Measurements from ENCODE around the gene FAM184A. TPM values are rescaled to one million over a fixed set of nuclear protein-coding genes. Genes with fewer than 3 reads are reported as not detected.
"Not testable (repeated sequence)": the region's sequence is repeated elsewhere in the genome, so short reads cannot be mapped to it uniquely, and the experiment has no call there.

FAM184A gene
- total and polyA plus RNA-seq, 2 donors from 2014 or later = 3.4 to 9.0 TPM

DNA sequence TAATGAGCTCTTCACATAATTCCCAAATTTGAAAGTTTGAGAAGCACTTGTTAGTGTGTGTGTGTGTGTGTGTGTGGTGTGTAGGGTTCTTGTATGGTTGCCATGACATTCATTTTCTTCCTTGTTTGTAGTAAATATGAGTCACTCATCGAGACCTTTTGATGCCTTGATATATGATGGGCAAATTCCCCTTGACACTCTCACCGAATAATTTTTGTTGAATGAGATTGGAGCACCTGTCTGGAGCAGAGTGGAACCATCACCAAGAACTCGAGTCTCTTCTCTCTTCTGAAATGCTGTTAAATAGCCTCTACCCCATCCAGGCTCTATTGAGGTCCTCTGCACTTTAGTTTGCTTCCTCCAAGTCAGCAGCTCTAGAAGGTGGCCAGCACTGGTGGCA lies 29.6 kb upstream of the FAM184A start:
- Histone ChIP-seq H3K9me3 (ENCODE audit: control insufficient read depth in 2 of 3, insufficient read depth in 1 of 3, low read length in 3 of 3) (no peaks in the 10 kb centered on the region), H3K9ac (ENCODE audit: low read length in 3 of 3) (no peak overlapping the region), H3K36me3 (ENCODE audit: control insufficient read depth in 2 of 3, insufficient read depth in 3 of 3, low read length in 3 of 3) (no peaks in the 10 kb centered on the region), H3K27me3 (ENCODE audit: control insufficient read depth, insufficient read depth, low read length) (no peaks in the 10 kb centered on the region), H3K4me1 (ENCODE audit: control insufficient read depth in 2 of 3, insufficient read depth in 2 of 3, low read depth in 1 of 3, low read length in 3 of 3) (no peaks in the 10 kb centered on the region), H3K4me3 (ENCODE audit: low read length in 3 of 3) (no peak overlapping the region), H3K27ac (ENCODE audit: low read depth in 2 of 2, low read length in 2 of 2) (no peak overlapping the region)
- TF ChIP-seq, protein P1, sequence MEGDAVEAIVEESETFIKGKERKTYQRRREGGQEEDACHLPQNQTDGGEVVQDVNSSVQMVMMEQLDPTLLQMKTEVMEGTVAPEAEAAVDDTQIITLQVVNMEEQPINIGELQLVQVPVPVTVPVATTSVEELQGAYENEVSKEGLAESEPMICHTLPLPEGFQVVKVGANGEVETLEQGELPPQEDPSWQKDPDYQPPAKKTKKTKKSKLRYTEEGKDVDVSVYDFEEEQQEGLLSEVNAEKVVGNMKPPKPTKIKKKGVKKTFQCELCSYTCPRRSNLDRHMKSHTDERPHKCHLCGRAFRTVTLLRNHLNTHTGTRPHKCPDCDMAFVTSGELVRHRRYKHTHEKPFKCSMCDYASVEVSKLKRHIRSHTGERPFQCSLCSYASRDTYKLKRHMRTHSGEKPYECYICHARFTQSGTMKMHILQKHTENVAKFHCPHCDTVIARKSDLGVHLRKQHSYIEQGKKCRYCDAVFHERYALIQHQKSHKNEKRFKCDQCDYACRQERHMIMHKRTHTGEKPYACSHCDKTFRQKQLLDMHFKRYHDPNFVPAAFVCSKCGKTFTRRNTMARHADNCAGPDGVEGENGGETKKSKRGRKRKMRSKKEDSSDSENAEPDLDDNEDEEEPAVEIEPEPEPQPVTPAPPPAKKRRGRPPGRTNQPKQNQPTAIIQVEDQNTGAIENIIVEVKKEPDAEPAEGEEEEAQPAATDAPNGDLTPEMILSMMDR (IDR thresholded peaks at IDR 0.05; ENCODE audit: borderline replicate concordance, extremely low read depth, insufficient read depth) = no peak
- no peak for FAIRE-seq
- DNase-seq = no peak
- intact Hi-C loops (cut with DNase I) = loop anchor here (5.0 kb wide), 1 partner anchor 141 kb away; no protein-coding TSS in a partner anchor

DNA sequence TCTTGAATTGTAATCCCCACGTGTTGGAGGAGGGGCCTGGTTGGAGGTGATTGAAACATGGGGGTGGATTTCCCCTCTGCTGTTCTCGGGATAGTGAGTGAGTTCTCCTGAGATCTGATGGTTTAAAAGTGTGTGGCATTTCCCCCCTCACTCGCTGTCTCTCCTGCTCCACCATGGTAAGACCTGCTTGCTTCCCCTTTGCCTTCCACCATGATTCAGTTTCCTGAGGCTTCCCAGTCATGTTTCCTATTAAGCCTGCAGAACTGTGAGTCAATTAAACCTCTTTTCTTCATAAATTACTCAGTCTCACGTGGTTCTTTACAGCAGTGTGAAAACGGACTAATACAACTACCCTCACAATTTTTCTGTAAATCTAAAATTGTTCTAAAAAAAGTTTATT lies 26.8 kb upstream of the FAM184A start:
- intact Hi-C loops (cut with DNase I) = loop anchor here (5.0 kb wide), 1 partner anchor 138 kb away; no protein-coding TSS in a partner anchor
- Histone ChIP-seq H3K4me3 (ENCODE audit: low read length in 3 of 3) (no peak overlapping the region), H3K9me3 (ENCODE audit: control insufficient read depth in 2 of 3, insufficient read depth in 1 of 3, low read length in 3 of 3) (no peaks in the 10 kb centered on the region), H3K9ac (ENCODE audit: low read length in 3 of 3) (no peak overlapping the region), H3K27me3 (ENCODE audit: control insufficient read depth, insufficient read depth, low read length) (no peaks in the 10 kb centered on the region), H3K4me1 (ENCODE audit: control insufficient read depth in 2 of 3, insufficient read depth in 2 of 3, low read depth in 1 of 3, low read length in 3 of 3) (no peaks in the 10 kb centered on the region), H3K36me3 (ENCODE audit: control insufficient read depth in 2 of 3, insufficient read depth in 3 of 3, low read length in 3 of 3) (no peaks in the 10 kb centered on the region), H3K27ac (ENCODE audit: low read depth in 2 of 2, low read length in 2 of 2) (no peak overlapping the region)
- FAIRE-seq (no peak), DNase-seq (no peak)
- TF ChIP-seq, protein P1 (IDR thresholded peaks at IDR 0.05; ENCODE audit: borderline replicate concordance, extremely low read depth, insufficient read depth) = no peak

DNA sequence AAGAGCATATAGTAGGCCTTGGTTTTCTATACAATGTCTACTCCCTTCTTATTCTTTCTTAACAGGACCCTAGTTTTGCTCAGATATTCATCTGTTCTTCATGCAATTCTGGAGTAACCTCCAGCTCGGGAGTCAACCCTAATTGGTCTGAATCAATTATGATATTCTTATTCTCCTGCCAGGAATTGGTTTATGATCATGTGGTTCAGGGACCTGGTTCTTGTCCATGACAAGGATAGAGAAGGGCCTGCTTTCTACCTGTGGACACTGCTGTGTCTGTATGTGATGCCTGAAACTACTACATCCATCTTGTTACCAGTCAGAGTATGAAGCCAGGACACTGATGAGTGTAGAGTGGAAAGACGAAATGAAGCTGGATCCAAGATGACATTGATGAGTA lies 24.4 kb upstream of the FAM184A start:
- H3K4me3 ChIP-seq (ENCODE audit: low read length in 3 of 3) = no peak overlapping the region
- DNase-seq (no peak), FAIRE-seq (no peak)
- no peaks in the 10 kb centered on the region for H3K4me1 ChIP-seq (ENCODE audit: control insufficient read depth in 2 of 3, insufficient read depth in 2 of 3, low read depth in 1 of 3, low read length in 3 of 3)
- no peaks in the 10 kb centered on the region for H3K9me3 ChIP-seq (ENCODE audit: control insufficient read depth in 2 of 3, insufficient read depth in 1 of 3, low read length in 3 of 3)
- intact Hi-C loops (cut with DNase I) = no loop called here
- no peak overlapping the region for H3K27ac ChIP-seq (ENCODE audit: low read depth in 2 of 2, low read length in 2 of 2)
- H3K9ac ChIP-seq (ENCODE audit: low read length in 3 of 3) = no peak overlapping the region
- H3K27me3 ChIP-seq (ENCODE audit: control insufficient read depth, insufficient read depth, low read length) = no peaks in the 10 kb centered on the region
- TF ChIP-seq, protein P1 (IDR thresholded peaks at IDR 0.05; ENCODE audit: borderline replicate concordance, extremely low read depth, insufficient read depth) = no peak
- no peaks in the 10 kb centered on the region for H3K36me3 ChIP-seq (ENCODE audit: control insufficient read depth in 2 of 3, insufficient read depth in 3 of 3, low read length in 3 of 3)

DNA sequence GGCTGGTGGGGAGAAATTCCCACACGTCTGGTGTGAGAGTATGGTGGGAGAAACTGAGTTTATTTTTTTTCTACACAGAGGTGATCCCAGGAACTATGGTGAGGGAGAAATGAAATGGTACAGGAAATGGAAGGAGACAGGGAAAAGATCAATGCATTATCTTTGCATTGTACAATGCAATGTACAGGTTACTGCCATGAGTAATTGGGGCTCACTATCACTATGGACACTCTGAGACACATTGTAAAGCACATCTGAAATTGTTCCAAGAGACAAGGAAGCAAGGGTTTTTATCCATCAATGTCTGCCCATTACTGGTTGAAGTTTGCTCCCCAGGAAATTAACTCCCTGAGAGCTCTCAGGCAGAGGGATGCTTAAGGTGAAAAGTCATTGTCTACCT lies 21.7 kb upstream of the FAM184A start:
- DNase-seq = no peak
- TF ChIP-seq, protein P1 (IDR thresholded peaks at IDR 0.05; ENCODE audit: borderline replicate concordance, extremely low read depth, insufficient read depth) = no peak
- intact Hi-C loops (cut with DNase I) = no loop called here

DNA sequence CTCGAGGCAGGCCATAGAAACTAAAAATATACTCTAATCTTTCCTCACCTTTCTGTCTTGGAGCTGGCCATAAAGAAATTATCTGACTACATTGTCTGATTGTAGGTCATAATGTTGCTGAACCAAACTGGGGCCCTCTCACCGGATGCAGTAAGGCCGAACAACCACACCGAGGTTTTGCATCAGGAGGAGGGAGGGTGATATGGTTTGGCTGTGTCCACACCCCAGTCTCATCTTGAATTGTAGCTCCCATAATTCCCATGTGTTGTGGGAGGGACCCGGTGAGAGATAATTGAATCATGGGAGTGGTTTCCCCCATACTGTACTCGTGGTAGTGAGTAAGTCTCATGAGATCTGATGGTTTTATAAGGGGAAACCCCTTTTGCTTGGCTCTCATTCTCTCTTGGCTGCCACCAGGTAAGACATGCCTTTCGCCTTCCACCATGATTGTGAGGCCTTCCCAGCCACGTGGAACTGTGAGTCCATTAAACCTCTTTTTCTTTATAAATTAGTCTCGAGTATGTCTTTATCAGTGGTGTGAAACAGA lies 19.4 kb upstream of the FAM184A start:
- H3K36me3 ChIP-seq (ENCODE audit: control insufficient read depth in 2 of 3, insufficient read depth in 3 of 3, low read length in 3 of 3); DNase-seq; H3K4me1 ChIP-seq (ENCODE audit: control insufficient read depth in 2 of 3, insufficient read depth in 2 of 3, low read depth in 1 of 3, low read length in 3 of 3); intact Hi-C loops (cut with DNase I); FAIRE-seq; H3K9ac ChIP-seq (ENCODE audit: low read length in 3 of 3); H3K27ac ChIP-seq (ENCODE audit: low read depth in 2 of 2, low read length in 2 of 2); H3K9me3 ChIP-seq (ENCODE audit: control insufficient read depth in 2 of 3, insufficient read depth in 1 of 3, low read length in 3 of 3); H3K4me3 ChIP-seq (ENCODE audit: low read length in 3 of 3); H3K27me3 ChIP-seq (ENCODE audit: control insufficient read depth, insufficient read depth, low read length): not testable (repeated sequence)

More for the DNA sequence above, 21.7 kb upstream of the FAM184A start:
- Histone ChIP-seq H3K9ac (ENCODE audit: low read length in 3 of 3) (no peak overlapping the region), H3K36me3 (ENCODE audit: control insufficient read depth in 2 of 3, insufficient read depth in 3 of 3, low read length in 3 of 3) (no peaks in the 10 kb centered on the region), H3K9me3 (ENCODE audit: control insufficient read depth in 2 of 3, insufficient read depth in 1 of 3, low read length in 3 of 3) (no peaks in the 10 kb centered on the region), H3K4me1 (ENCODE audit: control insufficient read depth in 2 of 3, insufficient read depth in 2 of 3, low read depth in 1 of 3, low read length in 3 of 3) (no peaks in the 10 kb centered on the region), H3K4me3 (ENCODE audit: low read length in 3 of 3) (no peak overlapping the region), H3K27ac (ENCODE audit: low read depth in 2 of 2, low read length in 2 of 2) (no peak overlapping the region), H3K27me3 (ENCODE audit: control insufficient read depth, insufficient read depth, low read length) (no peaks in the 10 kb centered on the region)
- FAIRE-seq = no peak

All from kidney (tissue), 14 donors.